Breast epithelium (tissue), 3 donors: ENCODE data around the gene MSL2.

Experiments
- POLR2A ChIP-seq: fragments of 450-650 bp; IDR thresholded peaks from one replicate; pipeline ENCODE4 v1.6.1; 2016; ENCODE audit warnings: antibody characterized with exemption, mild to moderate bottlenecking, moderate library complexity
- POLR2AphosphoS5 ChIP-seq, 3 donors: sonication (generic); formaldehyde crosslinking; IDR thresholded peaks; one replicate each; pipeline ENCODE4 v1.6.1; 2017; ENCODE audit warnings: antibody characterized with exemption in 3 of 3
- TF ChIP-seq, protein P1 (sequence below), 3 donors: fragments of 450-650 bp; IDR thresholded peaks; one replicate each; pipeline ENCODE4 v1.5.1; 2016 to 2017; ENCODE audit warnings: antibody characterized with exemption in 3 of 3, mild to moderate bottlenecking in 3 of 3, moderate library complexity in 3 of 3

- TF ChIP-seq, protein P1, sequence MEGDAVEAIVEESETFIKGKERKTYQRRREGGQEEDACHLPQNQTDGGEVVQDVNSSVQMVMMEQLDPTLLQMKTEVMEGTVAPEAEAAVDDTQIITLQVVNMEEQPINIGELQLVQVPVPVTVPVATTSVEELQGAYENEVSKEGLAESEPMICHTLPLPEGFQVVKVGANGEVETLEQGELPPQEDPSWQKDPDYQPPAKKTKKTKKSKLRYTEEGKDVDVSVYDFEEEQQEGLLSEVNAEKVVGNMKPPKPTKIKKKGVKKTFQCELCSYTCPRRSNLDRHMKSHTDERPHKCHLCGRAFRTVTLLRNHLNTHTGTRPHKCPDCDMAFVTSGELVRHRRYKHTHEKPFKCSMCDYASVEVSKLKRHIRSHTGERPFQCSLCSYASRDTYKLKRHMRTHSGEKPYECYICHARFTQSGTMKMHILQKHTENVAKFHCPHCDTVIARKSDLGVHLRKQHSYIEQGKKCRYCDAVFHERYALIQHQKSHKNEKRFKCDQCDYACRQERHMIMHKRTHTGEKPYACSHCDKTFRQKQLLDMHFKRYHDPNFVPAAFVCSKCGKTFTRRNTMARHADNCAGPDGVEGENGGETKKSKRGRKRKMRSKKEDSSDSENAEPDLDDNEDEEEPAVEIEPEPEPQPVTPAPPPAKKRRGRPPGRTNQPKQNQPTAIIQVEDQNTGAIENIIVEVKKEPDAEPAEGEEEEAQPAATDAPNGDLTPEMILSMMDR (IDR thresholded peaks at IDR 0.05), result no peak
- TF ChIP-seq POLR2A, result no peak
- no peak for TF ChIP-seq POLR2AphosphoS5 (IDR thresholded peaks at IDR 0.05)
Measured at GRCh38 chr3:136209921-136210320, 13.8 kb upstream of the MSL2 start.
